ENCODE results near the gene CCDC81.

GRCh38 chr11:86380295-86381059, 5.8 kb downstream of the CCDC81 start:
- TF ChIP-seq CTCF (IDR thresholded peaks at IDR 0.05) (no peak), POLR2A (IDR thresholded peaks at IDR 0.05) (no peak), EP300 (IDR thresholded peaks at IDR 0.05) (no peak)
